Spleen (tissue), 7 donors: ENCODE results near the gene CD1C.

Source experiments
- POLR2AphosphoS5 ChIP-seq, 3 donors: sonication (generic); formaldehyde crosslinking; IDR thresholded peaks; one replicate each; pipeline ENCODE4 v1.5.1; 2017; ENCODE audit warnings: antibody characterized with exemption in 3 of 3
- TF ChIP-seq, protein P1 (sequence below), 11 experiments: fragments of 200-600 bp in 7 of 11; fragments of 450-650 bp in 4 of 11; sonication (generic) in 4 of 11; IDR thresholded peaks in 8 of 11; conservative IDR thresholded peaks in 3 of 11; 1 replicate in 7 of 11; 2 replicates in 4 of 11; pipeline versions ENCODE4 v1.4.0 to v1.8.0; 2016 to 2021; ENCODE audit warnings: antibody characterized with exemption in 11 of 11, inconsistent platforms in 4 of 11, mild to moderate bottlenecking in 1 of 11
- donor health status: DM: no; HTN: no; CAD: no; lungs with moderate emphysema.
- donor health status: DM: no; HTN: no; CAD: no.
- donor health status: DM: no; HTN: no; CAD: no.

GRCh38 chr1:158311066-158311465 is 21.3 kb downstream of the CD1C start:
- TF ChIP-seq, protein P1, sequence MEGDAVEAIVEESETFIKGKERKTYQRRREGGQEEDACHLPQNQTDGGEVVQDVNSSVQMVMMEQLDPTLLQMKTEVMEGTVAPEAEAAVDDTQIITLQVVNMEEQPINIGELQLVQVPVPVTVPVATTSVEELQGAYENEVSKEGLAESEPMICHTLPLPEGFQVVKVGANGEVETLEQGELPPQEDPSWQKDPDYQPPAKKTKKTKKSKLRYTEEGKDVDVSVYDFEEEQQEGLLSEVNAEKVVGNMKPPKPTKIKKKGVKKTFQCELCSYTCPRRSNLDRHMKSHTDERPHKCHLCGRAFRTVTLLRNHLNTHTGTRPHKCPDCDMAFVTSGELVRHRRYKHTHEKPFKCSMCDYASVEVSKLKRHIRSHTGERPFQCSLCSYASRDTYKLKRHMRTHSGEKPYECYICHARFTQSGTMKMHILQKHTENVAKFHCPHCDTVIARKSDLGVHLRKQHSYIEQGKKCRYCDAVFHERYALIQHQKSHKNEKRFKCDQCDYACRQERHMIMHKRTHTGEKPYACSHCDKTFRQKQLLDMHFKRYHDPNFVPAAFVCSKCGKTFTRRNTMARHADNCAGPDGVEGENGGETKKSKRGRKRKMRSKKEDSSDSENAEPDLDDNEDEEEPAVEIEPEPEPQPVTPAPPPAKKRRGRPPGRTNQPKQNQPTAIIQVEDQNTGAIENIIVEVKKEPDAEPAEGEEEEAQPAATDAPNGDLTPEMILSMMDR (IDR thresholded peaks at IDR 0.05 in 8 of 11, conservative IDR thresholded peaks at IDR 0.05 in 3 of 11) = no peak
- no peak for TF ChIP-seq POLR2AphosphoS5 (IDR thresholded peaks at IDR 0.05)
